HG02759 (cell line): ENCODE measurements around the gene MGRN1.
"Not testable (repeated sequence)": the region's sequence is repeated elsewhere in the genome, so short reads cannot be mapped to it uniquely, and the experiment has no call there.

Experiments used
- ATAC-seq: cut with Tn5 transposase; IDR thresholded peaks from one replicate; pipeline ENCODE4 v1.9.1; 2021; ENCODE audit warnings: mild to moderate bottlenecking, moderate library complexity; ENCODE audit not compliant: unreplicated experiment

MGRN1 gene

GRCh38 chr16:4726616-4727015 is 102.0 kb downstream of the MGRN1 start:
- no peak for ATAC-seq

GRCh38 chr16:4728676-4729075 is 104.0 kb downstream of the MGRN1 start:
- no peak for ATAC-seq

- no peak for ATAC-seq
These were observed 105.2 kb downstream of the MGRN1 start for GRCh38 chr16:4729876-4730275.

- ATAC-seq: no peak
These were observed 108.7 kb downstream of the MGRN1 start for GRCh38 chr16:4733211-4733742.

- no peak for ATAC-seq
These were observed 109.1 kb downstream of the MGRN1 start for GRCh38 chr16:4733747-4734062.

- ATAC-seq: peak; percentile 80
These were observed 109.6 kb downstream of the MGRN1 start, which contains the start of the genes ANKS3 and DNAAF8 for GRCh38 chr16:4734063-4734729. ANKS3 (minus strand) TSS chr16:4734271; CDS start chr16:4730149, 4,122 bp downstream. DNAAF8 (plus strand) TSS chr16:4734537; CDS start chr16:4736515, 1,978 bp downstream.

- peak; percentile 68 for ATAC-seq
These were observed 110.3 kb downstream of the MGRN1 start for GRCh38 chr16:4734730-4735535.

GRCh38 chr16:4736546-4736945 is 111.9 kb downstream of the MGRN1 start:
- ATAC-seq: no peak

- no peak for ATAC-seq
These were observed 112.9 kb downstream of the MGRN1 start for GRCh38 chr16:4737545-4737944.

- not testable (repeated sequence) for ATAC-seq
These were observed 113.7 kb downstream of the MGRN1 start for GRCh38 chr16:4738370-4738769.
